HG03097 (cell line): ENCODE data around the gene CEP70.
"Not testable (repeated sequence)": the region's sequence is repeated elsewhere in the genome, so short reads cannot be mapped to it uniquely, and the experiment has no call there.

Experiments used
- ATAC-seq: cut with Tn5 transposase; IDR thresholded peaks from one replicate; pipeline ENCODE4 v1.9.1; 2021; ENCODE audit not compliant: unreplicated experiment, low FRiP score

The CEP70 gene

DNA sequence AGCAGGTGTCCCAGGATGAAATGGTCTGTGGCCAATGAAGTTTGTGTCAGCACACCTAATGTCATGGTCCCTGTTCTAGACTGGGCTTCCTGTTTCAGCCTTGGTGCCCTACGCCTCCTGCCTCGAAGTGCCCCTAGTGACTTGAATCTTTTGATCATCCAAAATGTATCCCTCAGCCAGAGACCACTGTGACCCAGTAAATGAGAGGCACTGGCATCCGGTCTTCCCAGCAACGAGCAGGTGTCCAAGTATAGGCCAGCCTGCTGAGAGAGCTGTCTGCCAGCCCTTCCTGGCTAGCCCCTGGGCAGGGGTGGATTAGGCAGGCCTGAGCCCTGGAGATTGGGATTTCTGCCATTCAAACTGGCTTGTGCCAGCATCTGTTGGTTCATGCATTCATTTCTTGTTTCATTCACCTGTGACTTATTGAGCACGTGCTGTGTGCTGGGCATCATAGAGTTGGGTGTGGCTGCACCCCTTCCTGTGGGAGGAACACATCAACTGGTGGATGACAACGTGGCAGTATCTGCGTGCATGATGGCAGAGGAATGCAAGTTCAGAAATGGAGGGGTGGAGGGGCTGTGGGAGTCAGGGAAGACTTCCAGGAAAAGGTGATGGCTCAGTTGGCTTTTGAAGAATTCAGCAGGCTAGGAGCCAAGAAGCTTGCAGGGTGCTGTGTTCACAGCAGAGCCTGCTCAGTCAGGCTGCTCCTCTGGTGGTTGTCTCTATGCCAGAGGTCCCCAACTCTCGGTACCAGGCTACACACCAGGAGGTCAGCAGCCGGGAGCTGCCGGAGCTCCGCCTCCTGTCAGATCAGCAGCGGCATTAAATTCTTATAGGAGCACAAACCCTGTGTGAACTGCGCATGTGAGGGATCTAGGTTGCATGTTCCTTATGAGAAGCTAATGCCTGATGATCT lies 138.0 kb downstream of the CEP70 start:
- no peak for ATAC-seq

DNA sequence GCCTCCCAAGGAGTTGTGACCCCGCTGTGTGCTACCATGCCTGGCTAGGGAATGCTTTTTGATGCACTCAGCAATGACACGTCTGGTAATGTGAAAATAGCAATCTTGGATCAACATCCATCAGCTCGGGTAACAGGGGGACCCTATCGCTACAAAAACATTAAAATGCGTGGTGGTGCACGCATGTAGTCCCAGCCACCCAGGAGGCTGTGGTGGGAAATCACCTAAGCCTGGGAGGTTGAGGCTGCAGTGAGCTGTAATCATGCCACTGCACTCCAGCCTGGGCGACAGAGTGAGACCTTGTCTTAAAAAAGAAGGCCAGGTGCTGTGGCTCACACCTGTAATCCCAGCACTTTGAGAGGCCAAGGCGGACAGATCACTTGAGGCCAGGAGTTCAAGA lies 140.1 kb downstream of the CEP70 start:
- ATAC-seq, result not testable (repeated sequence)

DNA sequence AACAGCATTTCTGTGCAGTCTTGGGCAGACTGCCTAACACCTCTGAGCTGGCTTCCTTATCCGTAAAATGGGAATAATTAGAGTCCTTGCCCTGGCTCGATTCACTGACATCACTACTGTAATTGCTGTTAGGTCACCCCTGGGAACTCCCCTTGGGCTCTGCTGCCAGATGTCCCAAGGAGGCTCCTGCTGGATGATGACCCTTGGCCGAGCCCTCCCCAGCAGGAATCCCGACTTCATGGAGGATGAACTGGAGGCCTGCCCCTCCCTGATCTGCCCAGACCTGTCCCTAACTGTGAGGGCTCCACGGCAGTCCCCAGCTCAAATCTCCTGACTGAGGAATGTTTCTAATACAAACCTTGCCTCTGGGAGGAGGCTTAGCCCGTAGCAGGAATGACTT lies 141.6 kb downstream of the CEP70 start:
- ATAC-seq, result no peak

DNA sequence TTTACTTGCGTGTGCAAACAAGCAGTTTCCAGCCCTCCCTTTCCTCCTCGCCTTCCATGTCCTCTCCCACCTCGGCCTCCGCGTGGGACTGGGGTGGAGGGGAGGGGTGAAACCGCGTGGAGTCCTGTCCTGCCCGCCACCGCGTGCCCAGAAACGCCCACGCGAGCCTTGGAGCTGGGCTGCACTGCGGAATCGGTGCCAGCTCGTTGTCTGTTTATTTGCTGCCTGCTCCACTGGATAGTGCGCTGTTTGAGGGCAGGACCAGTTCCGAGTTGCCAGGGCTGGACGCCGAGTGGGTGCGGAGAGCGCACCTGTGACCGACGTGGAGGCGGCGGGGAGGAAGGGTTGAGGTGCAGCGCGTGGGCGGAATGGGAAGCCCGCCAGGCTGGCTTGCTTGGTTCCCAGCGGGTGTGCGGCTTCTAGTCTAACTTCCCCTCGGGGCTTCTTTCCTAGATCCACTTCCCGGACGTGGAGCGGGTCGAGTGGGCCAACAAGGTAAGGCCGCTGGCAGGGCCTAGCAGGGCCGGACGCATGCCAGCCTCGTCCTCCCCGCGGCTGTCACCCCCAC lies 142.4 kb downstream of the CEP70 start:
- no peak for ATAC-seq

DNA sequence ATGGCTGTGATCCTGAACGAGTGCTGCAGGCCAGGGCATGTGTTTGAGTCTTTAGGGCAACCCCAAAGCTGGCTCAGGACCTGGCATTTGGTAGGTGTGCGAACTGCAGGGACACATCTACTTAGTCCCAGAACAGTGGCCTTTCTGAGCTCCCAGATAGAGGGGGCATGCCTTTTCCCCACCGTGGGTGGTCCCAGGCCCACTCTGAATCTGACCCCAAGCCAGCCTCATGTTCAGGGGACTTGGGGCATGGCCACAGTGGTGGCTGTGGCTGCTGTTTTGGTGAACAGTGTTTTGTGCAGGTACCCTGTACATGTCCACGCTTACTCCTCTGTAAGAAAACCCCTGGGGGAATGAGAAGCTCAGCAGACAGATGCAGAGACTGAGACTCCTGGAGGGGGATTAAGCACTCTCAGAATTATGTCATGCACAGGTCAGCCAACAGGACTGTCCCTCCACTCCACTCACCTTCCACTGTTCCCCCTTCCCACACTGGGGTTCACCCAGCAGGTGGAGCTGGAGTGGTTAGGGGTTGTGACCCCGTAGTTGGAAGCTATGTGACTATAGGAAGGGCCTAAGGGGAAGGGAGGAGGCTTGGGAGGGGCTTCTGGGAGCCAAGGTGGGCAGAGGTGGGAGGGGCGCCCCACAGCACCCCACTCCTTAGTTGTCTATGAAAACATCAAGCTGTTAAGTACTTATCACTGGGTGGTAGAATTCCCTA lies 143.2 kb downstream of the CEP70 start:
- no peak for ATAC-seq

DNA sequence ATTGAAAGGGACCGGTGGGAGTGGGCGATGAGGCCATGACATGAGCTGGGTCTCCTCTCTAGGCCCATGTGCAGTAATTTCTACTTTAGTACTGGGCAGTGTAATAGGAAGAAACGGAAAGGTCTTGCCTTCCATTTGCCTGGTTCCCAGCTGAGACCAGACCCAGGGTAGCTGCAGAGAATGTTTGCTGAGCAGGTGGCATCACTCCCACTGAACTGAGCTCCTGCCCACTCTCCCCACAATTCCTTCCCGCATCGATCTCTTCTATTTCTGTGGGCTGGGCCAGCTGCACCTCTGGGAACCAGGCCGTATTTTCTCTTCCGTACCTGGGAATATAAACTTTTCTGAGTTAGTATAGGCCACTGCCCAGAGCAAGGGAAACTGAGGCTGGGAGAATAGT lies 143.9 kb downstream of the CEP70 start:
- ATAC-seq, result no peak

DNA sequence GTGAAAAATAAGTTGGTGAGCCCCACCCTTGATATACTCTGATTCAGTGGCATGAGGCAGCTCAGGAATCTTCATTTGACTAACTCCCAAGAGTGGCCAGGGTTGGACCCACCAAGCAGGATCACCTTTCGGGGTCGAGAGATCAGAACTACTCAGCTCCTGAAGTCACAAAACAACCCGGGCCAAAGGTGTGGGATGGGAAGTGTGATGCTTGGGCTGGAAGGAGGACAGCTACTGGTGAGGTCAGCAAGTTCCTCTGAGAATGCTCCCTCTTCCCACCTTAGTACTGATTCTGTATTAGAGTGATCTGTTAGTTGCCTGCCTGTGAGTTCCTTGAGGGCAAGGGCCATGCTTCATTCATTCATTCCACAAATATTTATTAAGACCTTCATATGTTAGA lies 144.6 kb downstream of the CEP70 start:
- ATAC-seq, result no peak

DNA sequence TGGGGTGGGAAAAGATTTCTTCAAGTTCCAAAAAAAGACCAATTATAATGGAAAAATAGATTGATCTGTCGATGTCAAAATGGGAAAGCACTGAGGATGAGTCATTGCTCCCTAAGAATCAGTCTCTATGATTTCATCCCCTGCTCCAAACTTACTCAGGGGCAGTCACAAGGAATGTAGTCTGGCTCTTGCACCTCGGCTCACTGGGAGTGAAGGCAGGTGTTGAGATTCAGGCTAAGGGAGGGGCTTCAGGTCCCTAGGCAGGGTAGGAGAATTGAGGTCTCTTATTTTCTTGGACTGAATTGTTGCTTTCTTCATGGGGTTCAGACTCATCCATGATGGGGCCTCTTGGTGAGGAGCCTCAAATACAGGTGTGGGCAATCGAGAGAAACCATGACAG lies 145.4 kb downstream of the CEP70 start:
- ATAC-seq, result no peak

DNA sequence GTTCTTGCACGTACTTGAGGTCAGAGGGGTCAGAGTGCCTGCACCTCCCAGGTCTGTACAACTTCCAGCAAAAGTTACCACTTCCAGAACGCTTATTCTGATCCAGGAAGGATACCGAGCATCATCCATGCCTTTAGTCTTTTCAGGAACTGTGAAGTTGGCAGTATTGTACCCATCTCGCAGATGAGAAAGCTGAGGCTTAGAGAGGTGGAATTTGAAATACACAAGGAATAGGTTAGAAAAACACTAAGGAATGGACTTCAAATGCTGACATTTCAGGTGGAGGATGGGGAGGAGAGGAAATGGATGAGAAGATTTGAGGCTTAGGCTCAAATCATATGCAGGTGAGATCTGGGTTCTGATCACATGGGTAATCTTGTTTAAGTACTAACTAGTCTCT lies 148.4 kb downstream of the CEP70 start:
- no peak for ATAC-seq

DNA sequence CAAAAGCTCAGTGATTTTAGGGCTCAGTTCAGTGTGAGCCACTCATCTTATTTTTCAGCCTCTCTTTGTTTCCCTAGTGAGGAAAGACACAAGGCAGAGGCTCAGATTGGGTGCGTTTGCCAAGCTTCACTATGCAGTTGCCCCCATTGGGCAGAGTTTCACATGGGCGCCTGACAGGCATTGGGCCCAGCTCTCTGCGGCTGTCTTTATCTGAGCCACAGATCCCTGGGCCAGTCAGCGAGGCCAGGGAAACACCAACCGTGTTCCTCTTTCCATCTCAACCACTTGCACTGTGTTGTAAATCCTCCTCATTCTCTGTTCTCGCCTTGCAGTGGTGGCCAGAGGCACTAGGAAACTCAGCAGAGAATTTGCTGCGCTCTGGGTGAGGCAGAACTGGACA lies 148.8 kb downstream of the CEP70 start:
- ATAC-seq, result no peak
